ENCODE measurements around the gene ABCC3.
A peak's percentile ranks its signal among the peaks of the same experiment; 100 is the strongest.
"Not testable (repeated sequence)": the region's sequence is repeated elsewhere in the genome, so short reads cannot be mapped to it uniquely, and the experiment has no call there.

The ABCC3 gene

GRCh38 chr17:50666316-50666715 is 31.6 kb downstream of the ABCC3 start:
- DNase-seq (ENCODE audit: low spot score): no peak

DNA sequence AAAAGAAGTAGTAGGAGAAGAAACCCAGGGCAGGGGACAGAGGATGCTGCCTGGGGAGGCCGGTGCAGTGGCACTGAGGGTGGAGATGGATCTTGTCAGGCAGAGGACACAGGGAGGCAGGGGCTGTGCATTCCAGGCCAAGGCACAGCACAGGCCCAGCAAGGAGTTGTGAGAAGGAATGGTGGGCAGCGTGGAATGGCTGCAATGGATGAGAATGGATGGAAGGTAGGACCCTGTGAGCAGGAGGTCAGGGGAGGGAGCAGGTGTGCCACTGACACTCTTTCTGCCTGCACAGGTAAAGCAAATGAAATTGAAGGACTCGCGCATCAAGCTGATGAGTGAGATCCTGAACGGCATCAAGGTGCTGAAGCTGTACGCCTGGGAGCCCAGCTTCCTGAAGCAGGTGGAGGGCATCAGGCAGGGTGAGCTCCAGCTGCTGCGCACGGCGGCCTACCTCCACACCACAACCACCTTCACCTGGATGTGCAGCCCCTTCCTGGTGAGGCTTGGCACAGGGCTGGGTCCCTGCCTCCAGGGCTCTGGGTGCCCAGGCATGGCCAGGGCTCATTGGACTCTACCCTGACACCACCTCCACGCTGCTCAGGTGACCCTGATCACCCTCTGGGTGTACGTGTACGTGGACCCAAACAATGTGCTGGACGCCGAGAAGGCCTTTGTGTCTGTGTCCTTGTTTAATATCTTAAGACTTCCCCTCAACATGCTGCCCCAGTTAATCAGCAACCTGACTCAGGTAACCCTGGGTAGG is 32.8 kb downstream of the ABCC3 start:
- no peak for DNase-seq (ENCODE audit: low spot score)

DNA sequence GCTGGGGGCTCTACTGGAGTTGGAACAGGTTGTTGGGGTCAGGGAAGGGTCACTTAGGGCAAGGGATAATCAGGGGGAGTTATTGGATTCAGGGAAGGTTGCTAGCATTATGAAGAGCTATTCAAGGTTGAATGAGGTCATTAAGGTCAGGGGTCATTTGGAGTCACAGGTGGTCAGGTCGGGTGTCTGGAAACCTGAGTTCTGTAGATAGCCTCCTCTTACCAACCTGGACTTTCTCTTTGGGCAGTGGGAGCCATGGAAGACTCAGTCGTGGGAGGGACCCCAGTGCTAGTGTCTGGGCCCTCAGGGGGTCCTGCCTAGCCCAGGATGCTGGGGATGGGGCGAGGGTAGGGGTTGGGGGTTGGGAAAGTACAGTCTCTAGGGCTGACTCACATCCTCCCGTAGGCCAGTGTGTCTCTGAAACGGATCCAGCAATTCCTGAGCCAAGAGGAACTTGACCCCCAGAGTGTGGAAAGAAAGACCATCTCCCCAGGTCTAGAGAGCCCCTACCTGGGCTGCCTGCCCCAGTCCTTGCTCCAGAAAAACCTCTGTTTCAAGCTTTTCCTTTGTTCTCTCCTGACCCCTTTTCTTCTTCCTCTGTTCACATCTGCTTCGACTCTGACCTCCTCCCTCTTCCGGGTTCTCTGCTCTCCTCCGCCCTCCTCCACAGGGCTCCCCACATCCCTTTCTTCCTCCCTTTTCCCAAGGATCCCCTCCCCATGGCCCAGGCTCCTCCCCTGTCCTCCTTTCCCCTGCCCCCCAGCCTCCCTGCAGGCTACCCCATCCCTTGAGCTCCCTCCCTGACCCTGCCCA is 33.5 kb downstream of the ABCC3 start:
- no peak for DNase-seq (ENCODE audit: low spot score)

- no peak for DNase-seq (ENCODE audit: low spot score)
Measured at GRCh38 chr17:50668838-50669581, 34.3 kb downstream of the ABCC3 start.

GRCh38 chr17:50672071-50672470 is 37.4 kb downstream of the ABCC3 start:
- DNase-seq (ENCODE audit: low spot score): no peak

- no peak for DNase-seq (ENCODE audit: low spot score)
Measured at GRCh38 chr17:50672831-50673551, 38.3 kb downstream of the ABCC3 start.

DNA sequence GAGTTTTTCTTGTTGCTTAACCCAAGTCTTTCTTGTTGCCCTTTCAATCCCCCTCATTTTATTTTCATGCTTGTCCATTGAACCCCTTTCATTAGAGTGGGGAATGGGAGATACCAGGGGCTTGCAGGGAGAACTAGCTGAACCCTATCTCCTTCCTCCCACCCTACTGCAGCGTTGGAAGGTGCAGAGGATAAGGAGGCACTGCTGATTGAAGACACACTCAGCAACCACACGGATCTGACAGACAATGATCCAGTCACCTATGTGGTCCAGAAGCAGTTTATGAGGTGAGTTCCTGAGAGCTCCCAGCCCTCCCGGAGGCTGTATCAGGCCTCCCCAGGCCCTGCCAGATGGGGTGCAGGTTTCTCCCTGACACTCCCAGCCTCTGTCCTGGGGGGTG is 40.5 kb downstream of the ABCC3 start:
- no peak for DNase-seq (ENCODE audit: low spot score)

DNA sequence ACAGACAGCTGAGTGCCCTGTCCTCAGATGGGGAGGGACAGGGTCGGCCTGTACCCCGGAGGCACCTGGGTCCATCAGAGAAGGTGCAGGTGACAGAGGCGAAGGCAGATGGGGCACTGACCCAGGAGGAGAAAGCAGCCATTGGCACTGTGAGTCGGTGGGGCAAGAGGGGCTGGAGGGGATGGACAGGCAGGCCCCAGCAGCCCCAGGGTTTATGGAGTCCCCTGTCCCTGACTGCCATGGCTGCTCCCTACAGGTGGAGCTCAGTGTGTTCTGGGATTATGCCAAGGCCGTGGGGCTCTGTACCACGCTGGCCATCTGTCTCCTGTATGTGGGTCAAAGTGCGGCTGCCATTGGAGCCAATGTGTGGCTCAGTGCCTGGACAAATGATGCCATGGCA is 40.9 kb downstream of the ABCC3 start:
- DNase-seq (ENCODE audit: low spot score): no peak

DNA sequence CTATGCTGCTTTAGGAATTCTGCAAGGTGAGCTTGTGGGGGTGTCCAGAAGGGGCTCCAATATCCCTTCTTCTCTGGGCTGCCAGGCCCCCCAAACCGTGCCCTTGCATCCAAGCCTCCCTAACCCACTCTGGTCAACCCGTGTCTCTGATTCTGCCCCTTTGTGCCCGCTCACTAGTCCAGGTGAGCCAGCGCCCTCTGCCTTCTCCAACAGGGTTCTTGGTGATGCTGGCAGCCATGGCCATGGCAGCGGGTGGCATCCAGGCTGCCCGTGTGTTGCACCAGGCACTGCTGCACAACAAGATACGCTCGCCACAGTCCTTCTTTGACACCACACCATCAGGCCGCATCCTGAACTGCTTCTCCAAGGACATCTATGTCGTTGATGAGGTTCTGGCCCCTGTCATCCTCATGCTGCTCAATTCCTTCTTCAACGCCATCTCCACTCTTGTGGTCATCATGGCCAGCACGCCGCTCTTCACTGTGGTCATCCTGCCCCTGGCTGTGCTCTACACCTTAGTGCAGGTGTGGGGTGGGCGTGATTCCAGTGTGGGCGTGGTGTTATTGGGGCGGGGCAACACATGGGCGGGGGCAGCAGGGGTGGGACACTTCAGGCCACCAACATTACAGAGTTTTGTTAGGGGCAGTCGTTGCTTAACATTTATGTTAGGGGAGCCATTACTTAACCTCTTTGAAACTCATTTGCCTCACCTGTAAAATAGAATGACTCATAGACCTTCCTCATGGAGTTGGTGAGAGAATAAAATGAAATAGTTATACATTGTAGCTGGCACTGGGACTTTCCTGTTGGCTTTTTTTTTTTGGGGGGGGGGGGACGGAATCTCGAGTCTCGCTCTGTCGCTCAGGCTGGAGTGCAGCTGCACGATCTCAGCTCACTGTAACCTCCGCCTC is 41.6 kb downstream of the ABCC3 start:
- no peak for DNase-seq (ENCODE audit: low spot score)

DNA sequence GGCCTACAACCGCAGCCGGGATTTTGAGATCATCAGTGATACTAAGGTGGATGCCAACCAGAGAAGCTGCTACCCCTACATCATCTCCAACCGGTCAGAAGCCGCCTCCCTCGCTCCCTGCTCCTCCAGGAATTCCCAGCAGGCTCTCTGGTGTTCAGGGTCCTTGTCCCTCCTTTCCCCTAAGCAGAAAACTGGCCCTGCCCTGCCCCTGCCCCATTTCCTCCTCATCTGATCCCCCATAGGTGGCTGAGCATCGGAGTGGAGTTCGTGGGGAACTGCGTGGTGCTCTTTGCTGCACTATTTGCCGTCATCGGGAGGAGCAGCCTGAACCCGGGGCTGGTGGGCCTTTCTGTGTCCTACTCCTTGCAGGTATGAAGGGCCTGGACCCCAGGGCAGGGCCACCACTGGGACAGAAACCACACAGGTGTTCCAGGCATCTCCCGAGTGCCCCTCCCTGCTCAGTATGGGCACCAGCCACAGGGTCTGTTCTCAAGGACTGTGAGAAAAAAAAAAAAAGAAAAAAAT is 43.2 kb downstream of the ABCC3 start:
- DNase-seq (ENCODE audit: low spot score): no peak

GRCh38 chr17:50679008-50679544 is 44.4 kb downstream of the ABCC3 start:
- no peak for DNase-seq (ENCODE audit: low spot score)

DNA sequence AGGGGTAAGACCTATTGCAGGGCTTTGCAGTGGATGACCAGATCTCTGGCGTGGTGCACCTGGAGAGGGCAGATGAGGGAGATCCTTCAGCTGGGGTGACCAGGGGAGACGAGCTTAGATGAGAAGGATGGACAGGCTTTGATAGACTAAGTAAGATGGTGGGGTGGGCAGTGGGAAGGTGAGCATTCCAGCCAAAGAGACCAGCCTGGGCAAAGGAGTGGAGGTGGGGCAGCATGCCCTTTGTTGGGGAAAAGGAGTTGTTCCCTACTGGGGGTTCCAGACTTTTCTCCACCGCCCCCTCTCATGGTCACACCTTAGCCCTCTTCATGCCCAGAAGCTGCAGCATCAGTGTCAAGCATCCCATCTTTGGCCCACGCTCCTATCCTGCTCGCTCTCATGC is 45.4 kb downstream of the ABCC3 start:
- no peak for DNase-seq (ENCODE audit: low spot score)

DNA sequence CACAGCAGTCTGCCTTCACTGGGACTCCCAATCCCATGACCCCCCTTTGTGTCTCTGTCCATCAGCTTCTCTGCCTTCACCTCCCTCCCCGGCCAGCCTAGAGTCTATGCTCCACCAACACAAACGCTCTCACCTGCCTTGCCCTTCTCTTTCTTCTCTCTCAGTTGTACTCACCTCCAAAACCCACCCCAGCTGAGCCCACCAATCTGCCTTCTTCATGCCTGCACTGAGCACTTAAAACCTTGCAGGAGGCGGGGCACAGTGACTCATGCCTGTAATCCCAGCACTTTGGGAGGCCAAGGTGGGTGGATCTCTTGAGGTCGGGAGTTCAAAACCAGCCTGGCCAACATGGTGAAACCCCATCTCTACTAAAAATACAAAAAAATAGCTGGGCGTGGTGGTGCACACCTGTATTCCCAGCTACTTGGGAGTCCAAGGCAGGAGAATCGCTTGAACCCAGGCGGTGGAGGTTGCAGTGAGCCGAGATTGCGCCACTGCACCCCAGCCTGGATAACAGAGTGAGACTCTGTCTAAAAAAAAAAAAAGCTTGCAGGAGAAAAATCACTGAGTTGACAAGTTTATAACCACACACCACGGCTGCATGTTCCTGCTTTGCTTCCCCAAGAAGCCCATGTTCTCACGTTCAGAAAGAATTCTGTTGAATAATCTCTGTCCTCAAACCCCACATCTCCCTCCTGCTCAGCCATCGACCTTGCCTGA is 46.0 kb downstream of the ABCC3 start:
- DNase-seq (ENCODE audit: low spot score): not testable (repeated sequence)

- DNase-seq (ENCODE audit: low spot score): peak; percentile 50
Measured at GRCh38 chr17:50681263-50682200, 46.9 kb downstream of the ABCC3 start.

DNA sequence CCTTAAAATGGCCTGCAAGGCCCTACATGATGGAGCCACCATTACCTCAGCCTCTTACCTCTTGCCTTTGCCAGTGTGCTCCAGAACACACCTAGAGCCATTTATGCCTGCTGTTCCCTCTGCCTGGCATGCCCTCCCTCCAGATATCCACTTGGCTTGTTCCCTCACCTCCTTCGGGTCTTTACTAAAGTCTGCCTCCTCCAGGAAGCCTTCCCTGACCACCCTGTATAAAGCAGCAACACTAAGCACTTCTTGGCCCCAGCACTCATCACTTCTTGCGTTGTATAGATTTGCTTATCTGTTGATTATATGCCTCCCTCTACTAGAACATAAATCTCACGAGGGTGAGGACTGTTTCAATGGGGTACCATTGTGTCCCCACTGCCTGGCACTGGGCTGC is 47.8 kb downstream of the ABCC3 start:
- DNase-seq (ENCODE audit: low spot score): no peak

GRCh38 chr17:50682938-50683337 is 48.3 kb downstream of the ABCC3 start:
- DNase-seq (ENCODE audit: low spot score): no peak

- DNase-seq (ENCODE audit: low spot score): no peak
Measured at GRCh38 chr17:50683434-50684287, 49.0 kb downstream of the ABCC3 start.

- no peak for DNase-seq (ENCODE audit: low spot score)
Measured at GRCh38 chr17:50684288-50684611, 49.6 kb downstream of the ABCC3 start.

Measured in globus pallidus (tissue), 1 donor.